Peyer's patch (tissue), 4 donors: Measurements from ENCODE around the gene UBE2H.

Experiments used
- POLR2A ChIP-seq, 2 donors: fragments of 450-650 bp; IDR thresholded peaks; one replicate each; pipeline ENCODE4 v1.5.1; 2017; ENCODE audit warnings: antibody characterized with exemption in 2 of 2, mild to moderate bottlenecking in 2 of 2, moderate library complexity in 2 of 2
- TF ChIP-seq, protein P1 (sequence below), 6 experiments: fragments of 450-650 bp in 4 of 6; fragments of 200-600 bp in 2 of 6; sonication (generic) in 1 of 6; IDR thresholded peaks; one replicate each; pipeline ENCODE4 v1.5.1; 2017 to 2019; ENCODE audit warnings: antibody characterized with exemption in 6 of 6, mild to moderate bottlenecking in 3 of 6, moderate library complexity in 1 of 6

DNA sequence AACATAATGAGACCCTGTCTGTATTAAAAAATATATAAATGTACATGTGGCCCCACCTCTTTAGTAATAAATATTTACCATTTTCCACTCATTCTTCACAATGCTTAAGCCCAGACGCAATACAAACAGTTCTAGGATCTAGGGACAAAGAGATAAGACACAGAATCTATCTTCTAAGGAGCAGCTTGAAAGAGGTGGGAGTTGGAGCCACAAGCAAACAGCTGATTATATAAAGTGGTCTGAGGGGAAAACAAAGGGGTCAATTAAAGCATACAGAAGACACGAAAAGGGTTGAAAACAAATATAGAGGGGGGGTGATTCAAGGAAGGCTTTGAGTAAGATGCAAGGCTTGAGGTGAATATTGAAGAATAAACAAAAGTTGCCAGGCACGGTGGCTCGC is 43.1 kb downstream of the UBE2H start:
- TF ChIP-seq, protein P1, sequence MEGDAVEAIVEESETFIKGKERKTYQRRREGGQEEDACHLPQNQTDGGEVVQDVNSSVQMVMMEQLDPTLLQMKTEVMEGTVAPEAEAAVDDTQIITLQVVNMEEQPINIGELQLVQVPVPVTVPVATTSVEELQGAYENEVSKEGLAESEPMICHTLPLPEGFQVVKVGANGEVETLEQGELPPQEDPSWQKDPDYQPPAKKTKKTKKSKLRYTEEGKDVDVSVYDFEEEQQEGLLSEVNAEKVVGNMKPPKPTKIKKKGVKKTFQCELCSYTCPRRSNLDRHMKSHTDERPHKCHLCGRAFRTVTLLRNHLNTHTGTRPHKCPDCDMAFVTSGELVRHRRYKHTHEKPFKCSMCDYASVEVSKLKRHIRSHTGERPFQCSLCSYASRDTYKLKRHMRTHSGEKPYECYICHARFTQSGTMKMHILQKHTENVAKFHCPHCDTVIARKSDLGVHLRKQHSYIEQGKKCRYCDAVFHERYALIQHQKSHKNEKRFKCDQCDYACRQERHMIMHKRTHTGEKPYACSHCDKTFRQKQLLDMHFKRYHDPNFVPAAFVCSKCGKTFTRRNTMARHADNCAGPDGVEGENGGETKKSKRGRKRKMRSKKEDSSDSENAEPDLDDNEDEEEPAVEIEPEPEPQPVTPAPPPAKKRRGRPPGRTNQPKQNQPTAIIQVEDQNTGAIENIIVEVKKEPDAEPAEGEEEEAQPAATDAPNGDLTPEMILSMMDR (IDR thresholded peaks at IDR 0.05) = no peak
- TF ChIP-seq POLR2A (IDR thresholded peaks at IDR 0.05) = no peak
